H7 (cell line): Measurements from ENCODE around the gene TM2D1. TPM values are rescaled to one million over a fixed set of nuclear protein-coding genes. Genes with fewer than 3 reads are reported as not detected.

Source experiments
- DNase-seq: peaks from one replicate; pipeline ENCODE4 v3.0.0; 2012
- H3K27me3 ChIP-seq: 2 replicates; pipeline ENCODE4 v1.6.0; 2011; ENCODE audit warnings: mild to moderate bottlenecking, low read length; ENCODE audit not compliant: control insufficient read depth, insufficient read depth
- H3K36me3 ChIP-seq: replicated peaks from 2 replicates; pipeline ENCODE4 v1.5.1; 2011; ENCODE audit warnings: low read length; ENCODE audit not compliant: control insufficient read depth, insufficient read depth
- H3K4me3 ChIP-seq: 2 replicates; pipeline ENCODE4 v1.5.1; 2011; ENCODE audit warnings: low read depth, mild to moderate bottlenecking, control low read depth, low read length, moderate library complexity; ENCODE audit not compliant: insufficient read depth
- total RNA-seq: library from RNA; depleted of rRNA; stranded (reverse); fragments of >200 nt; shearing (Covaris generic); gene quantifications from 2 replicates; pipeline ENCODE4 v1.2.3, GENCODE V29; 2014

Gene TM2D1
- total RNA-seq, 1 experiment from 2014 or later, result 39.6 TPM

GRCh38 chr1:61644303-61644702 lies 80.6 kb downstream of the TM2D1 start:
- DNase-seq, result no peak
- H3K4me3 ChIP-seq, result no peak overlapping the region
- no peaks in the 10 kb centered on the region; the same call in 1 of the 2 replicates for H3K27me3 ChIP-seq
- no peaks in the 10 kb centered on the region for H3K36me3 ChIP-seq

GRCh38 chr1:61642475-61643232 lies 82.3 kb downstream of the TM2D1 start:
- Histone ChIP-seq H3K4me3 (no peak overlapping the region), H3K36me3 (no peaks in the 10 kb centered on the region), H3K27me3 (no peaks in the 10 kb centered on the region; the same call in 1 of the 2 replicates)
- no peak for DNase-seq

GRCh38 chr1:61641578-61642336 lies 83.2 kb downstream of the TM2D1 start:
- DNase-seq, result peak; percentile 85
- no peaks in the 10 kb centered on the region; the same call in 1 of the 2 replicates for H3K27me3 ChIP-seq
- H3K36me3 ChIP-seq, result no peaks in the 10 kb centered on the region
- H3K4me3 ChIP-seq, result no peak overlapping the region

GRCh38 chr1:61640531-61641530 lies 84.1 kb downstream of the TM2D1 start:
- H3K27me3 ChIP-seq, result no peaks in the 10 kb centered on the region; the same call in 1 of the 2 replicates
- H3K4me3 ChIP-seq, result no peak overlapping the region
- H3K36me3 ChIP-seq, result no peaks in the 10 kb centered on the region
- DNase-seq, result no peak

GRCh38 chr1:61639608-61640336 lies 85.2 kb downstream of the TM2D1 start:
- no peaks in the 10 kb centered on the region for H3K36me3 ChIP-seq
- DNase-seq, result no peak
- H3K27me3 ChIP-seq, result no peaks in the 10 kb centered on the region; the same call in 1 of the 2 replicates
- no peak overlapping the region for H3K4me3 ChIP-seq

GRCh38 chr1:61638911-61639605 lies 85.9 kb downstream of the TM2D1 start:
- Histone ChIP-seq H3K36me3 (no peaks in the 10 kb centered on the region), H3K4me3 (no peak overlapping the region), H3K27me3 (no peaks in the 10 kb centered on the region; the same call in 1 of the 2 replicates)
- no peak for DNase-seq

GRCh38 chr1:61638296-61638695 lies 86.6 kb downstream of the TM2D1 start:
- H3K36me3 ChIP-seq, result no peaks in the 10 kb centered on the region
- no peaks in the 10 kb centered on the region; the same call in 1 of the 2 replicates for H3K27me3 ChIP-seq
- no peak for DNase-seq
- no peak overlapping the region for H3K4me3 ChIP-seq

- Histone ChIP-seq H3K4me3 (no peak overlapping the region), H3K36me3 (no peaks in the 10 kb centered on the region), H3K27me3 (no peaks in the 10 kb centered on the region; the same call in 1 of the 2 replicates)
- DNase-seq, result no peak
These were observed 87.5 kb downstream of the TM2D1 start for GRCh38 chr1:61637470-61637869.

- no peaks in the 10 kb centered on the region for H3K36me3 ChIP-seq
- H3K27me3 ChIP-seq, result no peaks in the 10 kb centered on the region; the same call in 1 of the 2 replicates
- no peak for DNase-seq
- H3K4me3 ChIP-seq, result no peak overlapping the region
These were observed 88.1 kb downstream of the TM2D1 start for GRCh38 chr1:61636814-61637213.

GRCh38 chr1:61636376-61636775 lies 88.6 kb downstream of the TM2D1 start:
- no peak overlapping the region for H3K4me3 ChIP-seq
- H3K36me3 ChIP-seq, result no peaks in the 10 kb centered on the region
- DNase-seq, result no peak
- H3K27me3 ChIP-seq, result no peaks in the 10 kb centered on the region; the same call in 1 of the 2 replicates

GRCh38 chr1:61635557-61635956 lies 89.4 kb downstream of the TM2D1 start:
- H3K36me3 ChIP-seq, result no peaks in the 10 kb centered on the region
- no peak for DNase-seq
- H3K27me3 ChIP-seq, result no peaks in the 10 kb centered on the region; the same call in 1 of the 2 replicates
- H3K4me3 ChIP-seq, result no peak overlapping the region

GRCh38 chr1:61631436-61631835 lies 93.5 kb downstream of the TM2D1 start:
- H3K4me3 ChIP-seq, result no peak overlapping the region
- H3K27me3 ChIP-seq, result no peaks in the 10 kb centered on the region
- DNase-seq, result no peak
- H3K36me3 ChIP-seq, result no peaks in the 10 kb centered on the region
